Tibial nerve (tissue), 4 donors: ENCODE data around the gene ARSG. TPM values are rescaled to one million over a fixed set of nuclear protein-coding genes. Genes with fewer than 3 reads are reported as not detected.
"Not testable (repeated sequence)": the region's sequence is repeated elsewhere in the genome, so short reads cannot be mapped to it uniquely, and the experiment has no call there.

Experiments used
- DNase-seq, 2 donors: peaks; one replicate each; pipeline ENCODE4 v3.0.0-alpha.2; 2019; ENCODE audit warnings: low spot score in 2 of 2
- H3K27ac ChIP-seq, 4 donors: fragments of 200-600 bp; sonication (generic) in 3 of 4; one replicate each; pipeline ENCODE4 v1.5.1; 2017 to 2019; ENCODE audit warnings: mild to moderate bottlenecking in 1 of 4
- H3K27me3 ChIP-seq, 2 donors: fragments of 200-600 bp; sonication (generic) in 1 of 2; one replicate each; pipeline versions ENCODE4 v1.5.1 to v1.6.0; 2017 to 2019
- H3K36me3 ChIP-seq, 3 donors: fragments of 200-600 bp; sonication (generic); one replicate each; pipeline ENCODE4 v1.5.1; 2018 to 2019
- H3K4me1 ChIP-seq, 4 donors: fragments of 200-600 bp; sonication (generic) in 3 of 4; one replicate each; pipeline ENCODE4 v1.5.1; 2017 to 2019
- H3K4me3 ChIP-seq, 4 donors: fragments of 200-600 bp; sonication (generic) in 3 of 4; one replicate each; pipeline ENCODE4 v1.5.1; 2017 to 2019; ENCODE audit warnings: mild to moderate bottlenecking in 1 of 4, moderate library complexity in 1 of 4
- H3K9me3 ChIP-seq, 4 donors: fragments of 200-600 bp; sonication (generic) in 3 of 4; one replicate each; pipeline ENCODE4 v1.5.1; 2017 to 2019
- CTCF ChIP-seq, 5 experiments: fragments of 200-600 bp in 3 of 5; fragments of 450-650 bp in 2 of 5; sonication (generic) in 3 of 5; IDR thresholded peaks; one replicate each; pipeline ENCODE4 v1.5.1; 2016 to 2019; ENCODE audit warnings: antibody characterized with exemption in 5 of 5, mild to moderate bottlenecking in 3 of 5, moderate library complexity in 2 of 5
- EP300 ChIP-seq, 2 donors: sonication (generic); formaldehyde crosslinking; IDR thresholded peaks; one replicate each; pipeline ENCODE4 v1.6.1; 2017; ENCODE audit warnings: antibody characterized with exemption in 2 of 2, mild to moderate bottlenecking in 1 of 2
- POLR2A ChIP-seq, 2 donors: fragments of 450-650 bp; IDR thresholded peaks; one replicate each; pipeline ENCODE4 v1.6.1; 2017; ENCODE audit warnings: antibody characterized with exemption in 2 of 2, mild to moderate bottlenecking in 2 of 2, moderate library complexity in 2 of 2
- WGBS, 2 donors: methylation state at CpG; one replicate each; pipeline ENCODE4 v1.1.5; 2018; 5-methylcytosine and 5-hydroxymethylcytosine counted together
- total RNA-seq, 4 donors: library from RNA; depleted of rRNA; stranded (reverse); fragments of >200 nt; gene quantifications; one replicate each; pipeline ENCODE4 v1.1.0, GENCODE V29; 2016

ARSG gene
- total RNA-seq, 4 donors from 2014 or later = 2.1 to 11.4 (median 4.1) TPM

GRCh38 chr17:68353111-68353521 lies 61.8 kb downstream of the ARSG start:
- Histone ChIP-seq H3K27ac (no peak overlapping the region), H3K36me3 (peaks cover 0 to 27% (median 0%) of the 10 kb centered on the region in 3 donors), H3K4me1 (no peaks in the 10 kb centered on the region), H3K27me3 (no peaks in the 10 kb centered on the region), H3K4me3 (no peak overlapping the region), H3K9me3 (no peaks in the 10 kb centered on the region)
- 74 to 84% methylated on average over 4 of the region's 4 CpGs for WGBS, 2 donors
- DNase-seq = no peak
- no peak for TF ChIP-seq EP300 (IDR thresholded peaks at IDR 0.05)
- TF ChIP-seq POLR2A (IDR thresholded peaks at IDR 0.05) = no peak
- TF ChIP-seq CTCF (IDR thresholded peaks at IDR 0.05) = no peak

GRCh38 chr17:68354311-68354710 lies 63.0 kb downstream of the ARSG start:
- not testable (repeated sequence) for H3K27me3 ChIP-seq, H3K4me3 ChIP-seq, H3K9me3 ChIP-seq, H3K4me1 ChIP-seq, H3K27ac ChIP-seq, DNase-seq
- 74 to 77% methylated on average over 2 of the region's 2 CpGs for WGBS, 2 donors
- H3K36me3 ChIP-seq = peaks cover 0 to 26% (median 0%) of the 10 kb centered on the region in 3 donors

- WGBS, 2 donors = 89 to 94% methylated on average over 5 of the region's 5 CpGs
- H3K9me3 ChIP-seq, H3K4me3 ChIP-seq, DNase-seq, H3K27ac ChIP-seq, H3K4me1 ChIP-seq, H3K27me3 ChIP-seq: not testable (repeated sequence)
- peaks cover 0 to 26% (median 0%) of the 10 kb centered on the region in 3 donors for H3K36me3 ChIP-seq
These were observed 63.8 kb downstream of the ARSG start for GRCh38 chr17:68355108-68355507.

- WGBS, 2 donors = 80 to 86% methylated on average over 8 of the region's 8 CpGs
- TF ChIP-seq POLR2A (IDR thresholded peaks at IDR 0.05) (no peak), CTCF (IDR thresholded peaks at IDR 0.05) (no peak), EP300 (IDR thresholded peaks at IDR 0.05) (no peak)
- Histone ChIP-seq H3K27me3 (no peaks in the 10 kb centered on the region), H3K4me3 (no peak overlapping the region), H3K36me3 (peaks cover 0 to 26% (median 0%) of the 10 kb centered on the region in 3 donors), H3K27ac (no peak overlapping the region), H3K4me1 (no peaks in the 10 kb centered on the region), H3K9me3 (no peaks in the 10 kb centered on the region)
- no peak for DNase-seq
These were observed 65.2 kb downstream of the ARSG start for GRCh38 chr17:68356520-68356919.

GRCh38 chr17:68356949-68357455 lies 65.7 kb downstream of the ARSG start:
- H3K36me3 ChIP-seq = peaks cover 0 to 31% (median 0%) of the 10 kb centered on the region in 3 donors
- WGBS, 2 donors = 83 to 88% methylated on average over 3 of the region's 3 CpGs
- TF ChIP-seq POLR2A (IDR thresholded peaks at IDR 0.05) = no peak

GRCh38 chr17:68357886-68358285 lies 66.6 kb downstream of the ARSG start:
- 96 to 97% methylated on average over 4 of the region's 4 CpGs for WGBS, 2 donors
- no peaks in the 10 kb centered on the region for H3K9me3 ChIP-seq
- TF ChIP-seq CTCF (IDR thresholded peaks at IDR 0.05) = no peak
- no peak for TF ChIP-seq EP300 (IDR thresholded peaks at IDR 0.05)
- no peak for TF ChIP-seq POLR2A (IDR thresholded peaks at IDR 0.05)
- H3K4me1 ChIP-seq = no peaks in the 10 kb centered on the region
- no peak overlapping the region for H3K4me3 ChIP-seq
- no peak overlapping the region for H3K27ac ChIP-seq
- H3K36me3 ChIP-seq = peaks cover 0 to 36% (median 0%) of the 10 kb centered on the region in 3 donors
- H3K27me3 ChIP-seq = no peaks in the 10 kb centered on the region
- no peak for DNase-seq

More at GRCh38 chr17:68356949-68357455, 65.7 kb downstream of the ARSG start:
- no peaks in the 10 kb centered on the region for H3K9me3 ChIP-seq
- H3K4me1 ChIP-seq = no peaks in the 10 kb centered on the region
- H3K27me3 ChIP-seq = no peaks in the 10 kb centered on the region
- no peak overlapping the region for H3K27ac ChIP-seq
- DNase-seq = no peak
- no peak overlapping the region for H3K4me3 ChIP-seq
